ENCODE results near the gene LMAN2.

DNA sequence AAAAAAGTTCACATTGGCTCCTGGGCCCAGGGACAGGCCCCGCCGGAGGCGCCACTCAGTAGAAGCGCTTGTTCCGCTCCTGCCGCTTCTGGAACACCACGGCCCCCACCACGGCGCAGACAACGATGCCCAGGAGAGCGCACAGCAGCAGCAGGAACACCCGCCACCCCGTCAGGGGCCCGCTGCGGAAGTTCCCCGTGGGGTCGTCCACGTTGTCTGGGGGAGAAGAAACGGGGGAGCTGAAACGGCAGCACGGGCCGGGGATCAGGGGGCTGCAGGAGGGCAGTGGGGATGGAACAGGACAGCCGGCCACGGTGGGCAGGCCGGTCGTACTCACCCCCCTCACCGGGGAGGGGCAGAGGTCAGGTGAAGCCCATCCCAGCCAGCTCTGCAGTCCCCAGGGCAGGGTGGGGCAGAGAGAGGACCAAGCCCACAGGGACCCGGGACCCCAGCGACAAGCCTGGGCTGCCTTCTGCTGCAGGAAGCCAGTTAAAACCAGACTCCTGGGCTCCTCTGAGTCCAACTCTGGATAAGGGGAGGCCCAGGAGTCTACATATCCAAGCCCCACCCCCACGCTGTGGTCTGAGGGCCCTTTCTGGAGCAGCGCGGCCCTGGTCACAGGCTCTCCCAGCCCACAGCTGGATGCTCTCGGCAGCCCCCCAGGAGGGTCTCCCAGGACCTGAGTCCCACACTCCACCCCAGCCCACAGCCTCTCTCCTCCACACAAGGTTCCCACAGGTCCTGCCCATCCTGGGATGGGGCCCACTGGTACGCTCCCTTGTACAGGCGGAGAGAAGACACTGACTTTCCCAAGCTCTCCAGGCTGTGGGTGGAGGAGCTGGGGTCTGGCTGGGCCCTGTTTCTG is 19.2 kb downstream of the LMAN2 start:
- TF ChIP-seq, protein P1, sequence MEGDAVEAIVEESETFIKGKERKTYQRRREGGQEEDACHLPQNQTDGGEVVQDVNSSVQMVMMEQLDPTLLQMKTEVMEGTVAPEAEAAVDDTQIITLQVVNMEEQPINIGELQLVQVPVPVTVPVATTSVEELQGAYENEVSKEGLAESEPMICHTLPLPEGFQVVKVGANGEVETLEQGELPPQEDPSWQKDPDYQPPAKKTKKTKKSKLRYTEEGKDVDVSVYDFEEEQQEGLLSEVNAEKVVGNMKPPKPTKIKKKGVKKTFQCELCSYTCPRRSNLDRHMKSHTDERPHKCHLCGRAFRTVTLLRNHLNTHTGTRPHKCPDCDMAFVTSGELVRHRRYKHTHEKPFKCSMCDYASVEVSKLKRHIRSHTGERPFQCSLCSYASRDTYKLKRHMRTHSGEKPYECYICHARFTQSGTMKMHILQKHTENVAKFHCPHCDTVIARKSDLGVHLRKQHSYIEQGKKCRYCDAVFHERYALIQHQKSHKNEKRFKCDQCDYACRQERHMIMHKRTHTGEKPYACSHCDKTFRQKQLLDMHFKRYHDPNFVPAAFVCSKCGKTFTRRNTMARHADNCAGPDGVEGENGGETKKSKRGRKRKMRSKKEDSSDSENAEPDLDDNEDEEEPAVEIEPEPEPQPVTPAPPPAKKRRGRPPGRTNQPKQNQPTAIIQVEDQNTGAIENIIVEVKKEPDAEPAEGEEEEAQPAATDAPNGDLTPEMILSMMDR (IDR thresholded peaks at IDR 0.05) = no peak
- TF ChIP-seq POLR2A (IDR thresholded peaks at IDR 0.05) = no peak
